IMR-90 (cell line): ENCODE data around the gene MRFAP1L1. TPM values are rescaled to one million over a fixed set of nuclear protein-coding genes. Genes with fewer than 3 reads are reported as not detected.

Experiments
- ATAC-seq: fragments of 200-7000 bp; cut with Tn5 transposase; 2 replicates; pipeline ENCODE4 v1.9.1; 2020; ENCODE audit warnings: low read depth, mild to moderate bottlenecking, moderate library complexity
- BruUV-seq: library from RNA; stranded (reverse); fragments of 400-500 nt; replicated peaks from 2 replicates; lab custom pipeline; 2021; lab: Mats Ljungman, UMichigan
- CTCF ChIA-PET: fragments of 300-600 bp; formaldehyde crosslinking; extraction: SDS; loops from one replicate; lab custom pipeline; 2021; ENCODE audit warnings: antibody characterized with exemption; lab: Yijun Ruan, JAX
- POLR2A ChIA-PET: fragments of 300-600 bp; sonication (Branson Sonifier 250); formaldehyde crosslinking; loops from one replicate; lab custom pipeline; 2022; ENCODE audit warnings: antibody characterized with exemption; ENCODE audit not compliant: unreplicated experiment; lab: Charles Lee
- DNase-seq: peaks from one replicate; pipeline ENCODE4 v3.0.0; 2013
- H2AFZ ChIP-seq: replicated peaks from 2 replicates; pipeline ENCODE3; 2013; ENCODE audit warnings: low read length, mild to moderate bottlenecking; ENCODE audit not compliant: poor library complexity
- H2AK5ac ChIP-seq: 2 replicates; pipeline ENCODE4 v1.6.1; 2013; ENCODE audit warnings: low read depth, low read length, inconsistent platforms
- H2AK9ac ChIP-seq: replicated peaks from 2 replicates; pipeline ENCODE3; 2013; ENCODE audit warnings: mild to moderate bottlenecking, low read depth, low read length, moderate library complexity; ENCODE audit not compliant: poor library complexity
- H2BK120ac ChIP-seq: 2 replicates; pipeline ENCODE4 v1.6.1; 2013; ENCODE audit warnings: low read depth, low read length, inconsistent platforms
- H2BK15ac ChIP-seq: 3 replicates; pipeline ENCODE4 v1.6.1; 2013; ENCODE audit warnings: low read depth, low read length, inconsistent platforms
- H2BK20ac ChIP-seq: 2 replicates; pipeline ENCODE4 v1.6.1; 2013; ENCODE audit warnings: low read depth, mild to moderate bottlenecking, inconsistent platforms, low read length, moderate library complexity
- H2BK5ac ChIP-seq: 2 replicates; pipeline ENCODE4 v1.6.1; 2013; ENCODE audit warnings: mild to moderate bottlenecking, low read depth, low read length, inconsistent platforms; ENCODE audit not compliant: poor library complexity, severe bottlenecking
- H3K14ac ChIP-seq: replicated peaks from 2 replicates; pipeline ENCODE4 v1.6.1; 2013; ENCODE audit warnings: low read depth, low read length, inconsistent platforms
- H3K18ac ChIP-seq: 2 replicates; pipeline ENCODE4 v1.6.1; 2013; ENCODE audit warnings: low read depth, low read length, control low read depth
- H3K23ac ChIP-seq: 2 replicates; pipeline ENCODE4 v1.6.1; 2013; ENCODE audit warnings: low read depth, low read length, inconsistent platforms
- H3K27ac ChIP-seq: 2 replicates; pipeline ENCODE4 v1.5.1; 2013; ENCODE audit warnings: mild to moderate bottlenecking, control low read depth, low read length; ENCODE audit not compliant: insufficient read depth
- H3K27me3 ChIP-seq: 2 replicates; pipeline ENCODE4 v1.6.1; 2013; ENCODE audit warnings: low read length; ENCODE audit not compliant: control insufficient read depth, insufficient read depth
- H3K36me3 ChIP-seq: 2 replicates; pipeline ENCODE4 v1.6.1; 2013; ENCODE audit warnings: low read length, mixed read lengths; ENCODE audit not compliant: control insufficient read depth, insufficient read depth
- H3K4ac ChIP-seq: 2 replicates; pipeline ENCODE4 v1.6.1; 2013; ENCODE audit warnings: low read depth, low read length, inconsistent platforms
- H3K4me1 ChIP-seq: 2 replicates; pipeline ENCODE4 v1.6.1; 2013; ENCODE audit warnings: low read length, mixed read lengths; ENCODE audit not compliant: control insufficient read depth, insufficient read depth
- H3K4me2 ChIP-seq: 2 replicates; pipeline ENCODE4 v1.6.1; 2013; ENCODE audit warnings: low read depth, mild to moderate bottlenecking, control low read depth, low read length, moderate library complexity
- H3K4me3 ChIP-seq: 2 replicates; pipeline ENCODE4 v1.5.1; 2013; ENCODE audit warnings: low read depth, mild to moderate bottlenecking, control low read depth, low read length, moderate library complexity; ENCODE audit not compliant: insufficient read depth
- H3K56ac ChIP-seq: 2 replicates; pipeline ENCODE4 v1.6.1; 2013; ENCODE audit warnings: low read length, inconsistent platforms; ENCODE audit not compliant: insufficient read depth; ENCODE audit errors: extremely low read depth
- H3K79me1 ChIP-seq, 2 experiments: 2 replicates each; pipeline ENCODE4 v1.6.1; 2013; ENCODE audit warnings: low read length in 2 of 2, inconsistent platforms in 1 of 2, low read depth in 1 of 2
- H3K9ac ChIP-seq: 2 replicates; pipeline ENCODE4 v1.6.1; 2013; ENCODE audit warnings: low read depth, low read length, control low read depth
- H3K9me1 ChIP-seq: 2 replicates; pipeline ENCODE4 v1.6.1; 2013; ENCODE audit warnings: low read length, inconsistent platforms; ENCODE audit not compliant: insufficient read depth
- H3K9me3 ChIP-seq: 2 replicates; pipeline ENCODE4 v1.6.1; 2013; ENCODE audit warnings: low read length; ENCODE audit not compliant: control insufficient read depth, insufficient read depth
- H4K20me1 ChIP-seq: 2 replicates; pipeline ENCODE4 v1.6.1; 2013; ENCODE audit warnings: low read length, inconsistent platforms; ENCODE audit not compliant: insufficient read depth
- H4K5ac ChIP-seq: 2 replicates; pipeline ENCODE4 v1.6.1; 2013; ENCODE audit warnings: mild to moderate bottlenecking, low read depth, low read length, control low read depth
- H4K8ac ChIP-seq, 2 experiments: 2 replicates each; pipeline ENCODE4 v1.6.1; 2013; ENCODE audit warnings: low read depth in 2 of 2, low read length in 2 of 2, control low read depth in 1 of 2, inconsistent platforms in 1 of 2
- H4K91ac ChIP-seq: 2 replicates; pipeline ENCODE4 v1.6.1; 2013; ENCODE audit warnings: low read depth, low read length, inconsistent platforms; ENCODE audit not compliant: insufficient read depth
- CHD1 ChIP-seq: IDR thresholded peaks from 2 replicates; pipeline ENCODE4 v1.6.1; 2012; ENCODE audit warnings: low read depth, low read length, improper control_type of control experiment
- ELK1 ChIP-seq: fragments of 150-350 bp; IDR thresholded peaks from 2 replicates; pipeline ENCODE4 v1.6.1; 2016; ENCODE audit warnings: low read depth, mild to moderate bottlenecking, low read length, moderate library complexity, borderline replicate concordance
- FOS ChIP-seq: fragments of 150-350 bp; IDR thresholded peaks from 2 replicates; pipeline ENCODE4 v1.6.1; 2016; ENCODE audit warnings: low read depth, low read length
- MAFK ChIP-seq: IDR thresholded peaks from 2 replicates; pipeline ENCODE4 v1.6.1; 2012; ENCODE audit warnings: low read depth, low read length, improper control_type of control experiment
- MAZ ChIP-seq: IDR thresholded peaks from 2 replicates; pipeline ENCODE4 v1.6.1; 2012; ENCODE audit warnings: low read depth, mild to moderate bottlenecking, low read length, improper control_type of control experiment, moderate library complexity, borderline replicate concordance
- MXI1 ChIP-seq: IDR thresholded peaks from 2 replicates; pipeline ENCODE4 v1.6.1; 2012; ENCODE audit warnings: low read depth, mild to moderate bottlenecking, low read length, moderate library complexity, borderline replicate concordance
- POLR2A ChIP-seq: IDR thresholded peaks from 2 replicates; pipeline ENCODE4 v1.6.1; 2012; ENCODE audit warnings: mild to moderate bottlenecking, low read depth, low read length
- RAD21 ChIP-seq: IDR thresholded peaks from 2 replicates; pipeline ENCODE4 v1.6.1; 2012; ENCODE audit warnings: low read length, improper control_type of control experiment
- RCOR1 ChIP-seq: IDR thresholded peaks from 2 replicates; pipeline ENCODE4 v1.6.1; 2012; ENCODE audit warnings: mild to moderate bottlenecking, low read length, improper control_type of control experiment; ENCODE audit not compliant: insufficient replicate concordance
- RFX5 ChIP-seq: IDR thresholded peaks from 2 replicates; pipeline ENCODE4 v1.8.0; 2012; ENCODE audit warnings: low read depth, mild to moderate bottlenecking, low read length, moderate library complexity
- WGBS, 2 experiments: methylation state at CpG; one replicate each; pipeline versions ENCODE4 v1.1.5 to v1.1.7; 2013; ENCODE audit warnings: missing lambda C conversion rate in 2 of 2; ENCODE audit not compliant: insufficient read length in 1 of 2; ENCODE audit errors: extremely low coverage in 2 of 2; 5-methylcytosine and 5-hydroxymethylcytosine counted together
- dilution Hi-C: fragments of 300-500 bp; cut with HindIII; formaldehyde crosslinking; loops from one replicate; pipeline ENCODE4 v1.14.3; 2018; ENCODE audit warnings: low sequenced_read_pairs; ENCODE audit not compliant: unreplicated experiment
- in situ Hi-C: fragments of 300-500 bp; cut with MboI; formaldehyde crosslinking; loops from 3 replicates; pipeline ENCODE4 v1.14.3; 2019; ENCODE audit warnings: low sequenced_read_pairs, inconsistent platforms, mixed read lengths
- intact Hi-C: fragments of 100-400 bp; cut with micrococcal nuclease; formaldehyde crosslinking; loops from 2 replicates; pipeline ENCODE4 v1.10.0; 2022
- polyA plus RNA-seq, 3 experiments: library from polyadenylated mRNA; depleted of rRNA; stranded (reverse); fragments of >200 nt; gene quantifications; 2 replicates each; pipeline ENCODE4 v1.2.3, GENCODE V29; 2012; ENCODE audit warnings: low replicate concordance in 1 of 3
- total RNA-seq: library from RNA; depleted of rRNA; stranded (reverse); fragments of >200 nt; gene quantifications from 2 replicates; pipeline ENCODE4 v1.2.3, GENCODE V29; 2012
- TF ChIP-seq, protein P1 (sequence below): conservative IDR thresholded peaks from 2 replicates; pipeline ENCODE4 v1.5.1; 2012; ENCODE audit warnings: mild to moderate bottlenecking, low read depth, low read length, improper control_type of control experiment
- TF ChIP-seq, protein P2 (sequence below): fragments of 150-350 bp; IDR thresholded peaks from 2 replicates; pipeline ENCODE4 v1.6.1; 2017; ENCODE audit warnings: mild to moderate bottlenecking, antibody characterized with exemption, low read length, low read depth

MRFAP1L1 gene
- total and polyA plus RNA-seq, 2 of the 4 experiments (the other 2 are of a cell fraction) = 31.7 to 47.0 TPM

GRCh38 chr4:6682862-6683590, 26.6 kb downstream of the MRFAP1L1 start (continued):
- TF ChIP-seq MXI1 = no peak

DNA sequence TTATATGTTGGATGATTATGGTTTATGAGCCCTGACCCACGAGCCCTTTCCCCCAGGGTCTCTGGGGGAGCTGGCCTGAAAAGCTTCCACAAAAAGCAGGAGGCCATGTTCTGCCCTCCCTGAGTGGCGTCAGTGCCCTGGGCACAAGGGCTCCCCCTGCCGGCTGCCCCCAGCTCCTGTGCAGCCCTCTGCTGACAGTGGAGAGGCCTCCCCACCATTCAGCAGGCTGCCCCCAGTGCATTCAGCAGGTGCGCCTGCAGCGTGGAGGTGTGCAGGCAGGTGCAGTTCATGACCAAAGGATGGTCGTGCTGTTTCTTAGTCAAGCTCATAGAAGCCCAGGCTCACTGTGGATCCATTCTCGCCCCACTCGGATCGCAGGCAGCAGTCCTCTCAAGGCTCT, 28.5 kb downstream of the MRFAP1L1 start:
- dilution Hi-C loops = no loop called here
- POLR2A ChIA-PET = no interaction called here
- TF ChIP-seq MAFK (no peak), ELK1 (no peak), RCOR1 (no peak), RAD21 (no peak), CHD1 (no peak), POLR2A (no peak), MAZ (no peak), FOS (no peak), RFX5 (no peak), MXI1 (no peak)
- TF ChIP-seq, protein P1, sequence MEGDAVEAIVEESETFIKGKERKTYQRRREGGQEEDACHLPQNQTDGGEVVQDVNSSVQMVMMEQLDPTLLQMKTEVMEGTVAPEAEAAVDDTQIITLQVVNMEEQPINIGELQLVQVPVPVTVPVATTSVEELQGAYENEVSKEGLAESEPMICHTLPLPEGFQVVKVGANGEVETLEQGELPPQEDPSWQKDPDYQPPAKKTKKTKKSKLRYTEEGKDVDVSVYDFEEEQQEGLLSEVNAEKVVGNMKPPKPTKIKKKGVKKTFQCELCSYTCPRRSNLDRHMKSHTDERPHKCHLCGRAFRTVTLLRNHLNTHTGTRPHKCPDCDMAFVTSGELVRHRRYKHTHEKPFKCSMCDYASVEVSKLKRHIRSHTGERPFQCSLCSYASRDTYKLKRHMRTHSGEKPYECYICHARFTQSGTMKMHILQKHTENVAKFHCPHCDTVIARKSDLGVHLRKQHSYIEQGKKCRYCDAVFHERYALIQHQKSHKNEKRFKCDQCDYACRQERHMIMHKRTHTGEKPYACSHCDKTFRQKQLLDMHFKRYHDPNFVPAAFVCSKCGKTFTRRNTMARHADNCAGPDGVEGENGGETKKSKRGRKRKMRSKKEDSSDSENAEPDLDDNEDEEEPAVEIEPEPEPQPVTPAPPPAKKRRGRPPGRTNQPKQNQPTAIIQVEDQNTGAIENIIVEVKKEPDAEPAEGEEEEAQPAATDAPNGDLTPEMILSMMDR = no peak
- TF ChIP-seq, protein P2, sequence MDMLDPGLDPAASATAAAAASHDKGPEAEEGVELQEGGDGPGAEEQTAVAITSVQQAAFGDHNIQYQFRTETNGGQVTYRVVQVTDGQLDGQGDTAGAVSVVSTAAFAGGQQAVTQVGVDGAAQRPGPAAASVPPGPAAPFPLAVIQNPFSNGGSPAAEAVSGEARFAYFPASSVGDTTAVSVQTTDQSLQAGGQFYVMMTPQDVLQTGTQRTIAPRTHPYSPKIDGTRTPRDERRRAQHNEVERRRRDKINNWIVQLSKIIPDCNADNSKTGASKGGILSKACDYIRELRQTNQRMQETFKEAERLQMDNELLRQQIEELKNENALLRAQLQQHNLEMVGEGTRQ = no peak

More for the DNA sequence above, 28.5 kb downstream of the MRFAP1L1 start:
- no peak overlapping the region for H3K4me2 ChIP-seq
- H4K20me1 ChIP-seq = peaks cover 5% of the 10 kb centered on the region; the same call in 1 of the 2 replicates
- H2BK120ac ChIP-seq = no peak overlapping the region
- no peak overlapping the region for H2BK15ac ChIP-seq
- DNase-seq (no peak), ATAC-seq (no peak)
- no TSS peak for BruUV-seq
- H2AFZ ChIP-seq = no peak overlapping the region
- peaks cover 4% of the 10 kb centered on the region; the same call in 1 of the 2 replicates for H3K36me3 ChIP-seq
- H3K4me1 ChIP-seq = peaks cover 5% of the 10 kb centered on the region; the same call in 1 of the 2 replicates
- H3K27me3 ChIP-seq = no peaks in the 10 kb centered on the region
- no peak overlapping the region for H3K27ac ChIP-seq
- no peak overlapping the region for H3K4ac ChIP-seq
- H2AK9ac ChIP-seq = no peak overlapping the region
- no peak overlapping the region for H4K8ac ChIP-seq
- 96% methylated on average over 3 of the region's 9 CpGs; no CpG with 5 or more reads in 1 of the 2 experiments for WGBS, 2 experiments
- peaks cover 15% of the 10 kb centered on the region for H3K9me1 ChIP-seq
- no peak overlapping the region for H3K4me3 ChIP-seq
- no peak overlapping the region for H3K23ac ChIP-seq
- H4K5ac ChIP-seq = no peak overlapping the region
- H2AK5ac ChIP-seq = no peak overlapping the region
- no peak overlapping the region for H2BK5ac ChIP-seq
- in situ Hi-C loops (no loop called here), intact Hi-C loops (no loop called here)
- CTCF ChIA-PET = interaction anchor here (0.6 to 1.3 kb wide), 2 partner anchors 13 to 184 kb away, joined by 3 read pairs; partner anchors contain the start of gene S100P
- H3K18ac ChIP-seq = no peak overlapping the region
- H4K91ac ChIP-seq = no peak overlapping the region
- peaks cover 16 to 25% of the 10 kb centered on the region in 2 experiments; a peak in 3 of 4 replicates for H3K79me1 ChIP-seq
- H3K9ac ChIP-seq = no peak overlapping the region
- H3K56ac ChIP-seq = no peak overlapping the region
- no peak overlapping the region for H2BK20ac ChIP-seq
- no peak overlapping the region for H3K14ac ChIP-seq
- no peaks in the 10 kb centered on the region; the same call in 1 of the 2 replicates for H3K9me3 ChIP-seq
